H1 (cell line): ENCODE data around the gene SWT1. TPM values are rescaled to one million over a fixed set of nuclear protein-coding genes. Genes with fewer than 3 reads are reported as not detected.
"Not testable (repeated sequence)": the region's sequence is repeated elsewhere in the genome, so short reads cannot be mapped to it uniquely, and the experiment has no call there.

Source experiments
- CTCF ChIA-PET: fragments of 300-600 bp; sonication (Branson Sonifier 250); formaldehyde crosslinking; loops from one replicate; lab custom pipeline; 2021; ENCODE audit not compliant: partially characterized antibody; lab: Charles Lee
- POLR2A ChIA-PET: fragments of 300-600 bp; sonication (Branson Sonifier 250); formaldehyde crosslinking; loops from one replicate; lab custom pipeline; 2021; ENCODE audit warnings: inconsistent platforms; ENCODE audit not compliant: partially characterized antibody; lab: Charles Lee
- DNase-seq, 2 experiments: peaks; one replicate each; pipeline versions ENCODE4 v3.0.0 to v3.0.0-alpha.2; 2010 to 2022; ENCODE audit warnings: low spot score in 2 of 2, low read depth in 1 of 2, mixed read lengths in 1 of 2
- FAIRE-seq: peaks from 2 replicates; lab custom pipeline; 2011; peaks lifted over from hg19 to GRCh38; lab: Jason Lieb, UNC
- H2AFZ ChIP-seq: 2 replicates; pipeline ENCODE4 v1.8.1; 2012; ENCODE audit warnings: low read length, inconsistent platforms
- H2AK5ac ChIP-seq: 2 replicates; pipeline ENCODE4 v1.6.1; 2013; ENCODE audit warnings: low read depth, low read length
- H2BK120ac ChIP-seq: replicated peaks from 2 replicates; pipeline ENCODE3; 2013; ENCODE audit warnings: low read depth, low read length, inconsistent platforms
- H2BK12ac ChIP-seq: 2 replicates; pipeline ENCODE4 v1.6.1; 2013; ENCODE audit warnings: low read depth, low read length
- H2BK15ac ChIP-seq: 2 replicates; pipeline ENCODE4 v1.6.1; 2013; ENCODE audit warnings: low read length
- H2BK20ac ChIP-seq: 2 replicates; pipeline ENCODE4 v1.6.1; 2013; ENCODE audit warnings: low read length
- H2BK5ac ChIP-seq: 2 replicates; pipeline ENCODE4 v1.6.1; 2013; ENCODE audit warnings: low read depth, low read length
- H3K14ac ChIP-seq: 2 replicates; pipeline ENCODE4 v1.6.1; 2013; ENCODE audit warnings: inconsistent platforms; ENCODE audit not compliant: insufficient read length
- H3K18ac ChIP-seq: 2 replicates; pipeline ENCODE4 v1.6.1; 2013; ENCODE audit warnings: low read length; ENCODE audit errors: extremely low read depth
- H3K23ac ChIP-seq: 2 replicates; pipeline ENCODE4 v1.6.1; 2013; ENCODE audit warnings: inconsistent platforms; ENCODE audit not compliant: insufficient read length
- H3K23me2 ChIP-seq: 2 replicates; pipeline ENCODE4 v1.6.1; 2013; ENCODE audit warnings: low read depth, low read length
- H3K27ac ChIP-seq: 2 replicates; pipeline ENCODE4 v1.6.1; 2011; ENCODE audit warnings: low read depth, low read length, inconsistent platforms
- H3K27me3 ChIP-seq, 4 experiments: replicated peaks in 1 of 4; 1 replicate in 1 of 4; 2 replicates in 3 of 4; pipeline versions ENCODE4 v1.6.1 to v1.8.1; 2011 to 2013; ENCODE audit warnings: low read length in 3 of 4, mild to moderate bottlenecking in 3 of 4, inconsistent platforms in 2 of 4, mixed read lengths in 2 of 4, moderate library complexity in 1 of 4; ENCODE audit not compliant: control insufficient read depth in 3 of 4, insufficient read depth in 3 of 4; ENCODE audit errors: extremely low read depth in 1 of 4
- H3K36me3 ChIP-seq, 4 experiments: 2 replicates each; pipeline versions ENCODE4 v1.6.1 to v1.8.1; 2011 to 2013; ENCODE audit warnings: mild to moderate bottlenecking in 4 of 4, low read length in 3 of 4, moderate library complexity in 2 of 4, control low read depth in 1 of 4, inconsistent platforms in 1 of 4; ENCODE audit not compliant: insufficient read depth in 4 of 4, control insufficient read depth in 2 of 4
- H3K4ac ChIP-seq: replicated peaks from 2 replicates; pipeline ENCODE3; 2013; ENCODE audit warnings: low read length, low read depth, mixed read lengths, inconsistent platforms; ENCODE audit not compliant: insufficient read length
- H3K4me1 ChIP-seq, 4 experiments: replicated peaks in 1 of 4; 1 replicate in 1 of 4; 2 replicates in 3 of 4; pipeline versions ENCODE4 v1.6.1 to v1.8.1; 2011 to 2013; ENCODE audit warnings: low read length in 3 of 4, inconsistent platforms in 2 of 4, mixed read lengths in 1 of 4; ENCODE audit not compliant: insufficient read depth in 4 of 4, control insufficient read depth in 3 of 4
- H3K4me2 ChIP-seq, 2 experiments: 2 replicates each; pipeline versions ENCODE4 v1.6.1 to v1.8.1; 2011 to 2013; ENCODE audit warnings: low read depth in 2 of 2, low read length in 2 of 2, control low read depth in 1 of 2, inconsistent platforms in 1 of 2, mild to moderate bottlenecking in 1 of 2; ENCODE audit not compliant: insufficient read depth in 1 of 2
- H3K4me3 ChIP-seq, 4 experiments: fragments of 200-600, 300-600 bp in 1 of 4; sonication (generic), shearing (Covaris generic), sonication (Bioruptor Twin) in 1 of 4; 2 replicates each; pipeline versions ENCODE4 v1.5.1 to v1.8.1; 2011 to 2016; ENCODE audit warnings: low read length in 4 of 4, low read depth in 3 of 4, control low read depth in 2 of 4, inconsistent platforms in 2 of 4, mild to moderate bottlenecking in 2 of 4, mixed read lengths in 1 of 4, moderate library complexity in 1 of 4; ENCODE audit not compliant: insufficient read depth in 2 of 4; ENCODE audit errors: extremely low read depth in 1 of 4
- H3K56ac ChIP-seq: replicated peaks from 2 replicates; pipeline ENCODE3; 2013; ENCODE audit warnings: low read depth, mild to moderate bottlenecking, mixed read lengths, low read length, inconsistent platforms; ENCODE audit not compliant: insufficient read length
- H3K79me1 ChIP-seq: 2 replicates; pipeline ENCODE4 v1.6.1; 2013; ENCODE audit warnings: low read depth, low read length, control low read depth
- H3K79me2 ChIP-seq, 2 experiments: 2 replicates each; pipeline versions ENCODE4 v1.6.1 to v1.8.1; 2012 to 2013; ENCODE audit warnings: low read length in 2 of 2, mild to moderate bottlenecking in 2 of 2, inconsistent platforms in 1 of 2; ENCODE audit not compliant: insufficient read depth in 2 of 2, control insufficient read depth in 1 of 2
- H3K9ac ChIP-seq, 4 experiments: replicated peaks in 1 of 4; 1 replicate in 1 of 4; 2 replicates in 3 of 4; pipeline versions ENCODE4 v1.6.1 to v1.8.1; 2011 to 2013; ENCODE audit warnings: low read depth in 3 of 4, low read length in 3 of 4, control low read depth in 2 of 4, mild to moderate bottlenecking in 2 of 4, moderate library complexity in 2 of 4, inconsistent platforms in 1 of 4; ENCODE audit errors: extremely low read depth in 1 of 4
- H3K9me3 ChIP-seq, 2 experiments: 2 replicates each; pipeline versions ENCODE4 v1.6.1 to v1.8.1; 2012 to 2013; ENCODE audit warnings: mild to moderate bottlenecking in 2 of 2, moderate library complexity in 2 of 2, control low read depth in 1 of 2, inconsistent platforms in 1 of 2, low read depth in 1 of 2, low read length in 1 of 2, mixed read lengths in 1 of 2; ENCODE audit not compliant: insufficient read depth in 2 of 2
- H4K20me1 ChIP-seq, 2 experiments: replicated peaks in 1 of 2; 2 replicates each; pipeline versions ENCODE3 to v1.8.1; 2011 to 2013; ENCODE audit warnings: inconsistent platforms in 2 of 2, low read length in 2 of 2, mild to moderate bottlenecking in 1 of 2; ENCODE audit not compliant: insufficient read depth in 2 of 2, control insufficient read depth in 1 of 2
- H4K5ac ChIP-seq: 2 replicates; pipeline ENCODE4 v1.6.1; 2013; ENCODE audit warnings: low read length, low read depth, mixed read lengths, inconsistent platforms; ENCODE audit not compliant: insufficient read length
- H4K8ac ChIP-seq: 2 replicates; pipeline ENCODE4 v1.8.0; 2013; ENCODE audit warnings: mild to moderate bottlenecking, moderate library complexity, low read length, inconsistent platforms; ENCODE audit not compliant: insufficient read depth; ENCODE audit errors: extremely low read depth
- H4K91ac ChIP-seq: replicated peaks from 2 replicates; pipeline ENCODE3; 2013; ENCODE audit warnings: low read length, mixed read lengths, inconsistent platforms; ENCODE audit not compliant: insufficient read length
- TBP ChIP-seq: IDR thresholded peaks from 2 replicates; pipeline ENCODE4 v1.6.1; 2011; ENCODE audit warnings: low read depth, low read length, improper control_type of control experiment
- WGBS, 2 experiments: shearing (Covaris generic) in 1 of 2; methylation state at CpG; one replicate each; pipeline versions ENCODE4 v1.1.6 to v1.1.7; 2013 to 2015; ENCODE audit warnings: low lambda C conversion rate in 2 of 2, mixed read lengths in 2 of 2, inconsistent platforms in 1 of 2, low coverage in 1 of 2, missing lambda C conversion rate in 1 of 2; ENCODE audit not compliant: insufficient replicate concordance in 2 of 2, insufficient coverage in 1 of 2, insufficient read length in 1 of 2; ENCODE audit errors: extremely low coverage in 1 of 2, missing lambda C conversion rate in 1 of 2; 5-methylcytosine and 5-hydroxymethylcytosine counted together
- polyA plus RNA-seq, 7 experiments: library from polyadenylated mRNA; depleted of rRNA in 3 of 7; stranded (reverse) in 5 of 7; unstranded in 2 of 7; fragments of >200 nt in 5 of 7; fragments of 200-250 nt in 2 of 7; gene quantifications; 1 replicate in 5 of 7; 2 replicates in 1 of 7; 4 replicates in 1 of 7; pipeline versions ENCODE4 v1.2.1 to v1.2.3, GENCODE V29; 2011 to 2013; ENCODE audit warnings: missing spikeins in 2 of 7, mixed read lengths in 2 of 7
- total RNA-seq: library from RNA; stranded (reverse); fragmentation: NEBNext Ultra II Directional; extraction: Animal tissue kit (Norgen Biotek cat#: 25700); gene quantifications from 2 replicates; pipeline ENCODE4 v1.2.1, GENCODE V29; 2021

SWT1 gene
- total and polyA plus RNA-seq, 2 of the 8 experiments (the other 6 are each of a cell fraction or from before 2014, with no cell fraction given), result 1.4 to 6.2 TPM

DNA sequence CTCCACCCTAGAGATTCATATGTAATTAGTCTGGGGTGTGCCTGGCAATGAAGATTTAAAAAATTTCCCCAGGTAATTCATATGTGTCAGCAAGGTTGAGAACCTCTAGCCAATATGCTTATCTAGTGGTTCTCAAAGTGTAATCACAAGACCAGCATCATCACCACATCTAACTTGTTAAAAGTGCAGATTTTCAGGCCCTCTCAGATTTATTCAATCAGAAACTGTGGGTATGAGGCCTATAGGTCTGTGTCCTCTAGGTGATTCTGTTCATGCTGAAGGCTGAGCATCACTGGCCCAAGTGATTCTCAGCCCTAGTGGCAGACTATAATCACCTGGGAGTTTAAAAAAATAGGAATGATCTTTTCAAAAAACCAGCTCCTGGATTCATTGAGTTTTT is 75.9 kb downstream of the SWT1 start:
- no peak overlapping the region for H3K9ac ChIP-seq
- H2BK20ac ChIP-seq, result no peak overlapping the region
- no peaks in the 10 kb centered on the region for H3K23me2 ChIP-seq
- H3K56ac ChIP-seq, result no peak overlapping the region
- no peak overlapping the region for H2AFZ ChIP-seq
- H3K79me2 ChIP-seq, result no peaks in the 10 kb centered on the region
- POLR2A ChIA-PET, result no interaction called here
- no peak overlapping the region for H4K5ac ChIP-seq
- no peaks in the 10 kb centered on the region for H3K36me3 ChIP-seq
- H4K8ac ChIP-seq, result no peak overlapping the region
- H3K79me1 ChIP-seq, result no peaks in the 10 kb centered on the region
- DNase-seq (no peak), FAIRE-seq (no peak)
- H3K4me2 ChIP-seq, result no peak overlapping the region
- no peak overlapping the region for H3K18ac ChIP-seq
- CTCF ChIA-PET, result interaction anchor here (1.0 to 1.2 kb wide), 3 partner anchors 13 to 67 kb away, joined by 3 read pairs; no protein-coding TSS in a partner anchor
- no peak overlapping the region for H2BK12ac ChIP-seq
- no peaks in the 10 kb centered on the region for H3K4me1 ChIP-seq
- no peak overlapping the region for H3K14ac ChIP-seq
- no peak overlapping the region for H3K4me3 ChIP-seq
- no peak overlapping the region for H4K91ac ChIP-seq
- H3K9me3 ChIP-seq, result no peaks in the 10 kb centered on the region
- no peaks in the 10 kb centered on the region for H4K20me1 ChIP-seq
- no peak overlapping the region for H3K23ac ChIP-seq
- H3K27ac ChIP-seq, result no peak overlapping the region
- no peak overlapping the region for H2BK5ac ChIP-seq
- no peak for TF ChIP-seq TBP
- TF ChIP-seq, all 59 proteins: peak for 0
- Histone ChIP-seq H2BK120ac (no peak overlapping the region), H2AK5ac (no peak overlapping the region), H2BK15ac (no peak overlapping the region), H3K4ac (no peak overlapping the region), H3K27me3 (no peaks in the 10 kb centered on the region)

DNA sequence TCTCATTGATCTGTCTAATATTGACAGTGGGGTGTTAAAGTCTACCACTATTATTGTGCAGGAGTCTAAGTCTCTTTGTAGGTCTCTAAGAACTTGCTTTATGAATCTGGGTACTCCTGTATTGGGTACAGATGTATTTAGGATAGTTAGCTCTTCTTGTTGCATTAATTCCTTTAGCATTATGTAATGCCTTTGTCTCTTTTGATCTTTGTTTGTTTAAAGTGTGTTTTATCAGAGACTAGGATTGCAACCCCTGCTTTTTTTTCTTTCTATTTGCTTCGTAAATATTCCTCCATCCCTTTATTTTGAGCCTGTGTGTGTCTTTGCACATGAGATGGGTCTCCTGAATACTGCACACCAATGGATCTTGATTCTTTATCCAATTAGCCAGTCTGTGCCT is 77.2 kb downstream of the SWT1 start:
- H3K4me1 ChIP-seq, DNase-seq, H3K9me3 ChIP-seq, POLR2A ChIA-PET, H2AK5ac ChIP-seq, H2BK12ac ChIP-seq, H3K18ac ChIP-seq, FAIRE-seq, H3K36me3 ChIP-seq, H3K27ac ChIP-seq, H2BK15ac ChIP-seq, H3K56ac ChIP-seq, H3K4me3 ChIP-seq, H3K14ac ChIP-seq, H3K4ac ChIP-seq, H4K5ac ChIP-seq, H3K79me2 ChIP-seq, H3K23me2 ChIP-seq, H3K9ac ChIP-seq, H3K4me2 ChIP-seq, H2BK120ac ChIP-seq, H3K23ac ChIP-seq, H2BK5ac ChIP-seq, H3K79me1 ChIP-seq, H2AFZ ChIP-seq, H4K20me1 ChIP-seq, H2BK20ac ChIP-seq, H4K8ac ChIP-seq, H4K91ac ChIP-seq, H3K27me3 ChIP-seq: not testable (repeated sequence)
- CTCF ChIA-PET, result interaction anchor here (2.1 to 2.8 kb wide), 2 partner anchors 10 to 64 kb away, joined by 6 to 8 read pairs; no protein-coding TSS in a partner anchor
- 92% methylated on average over 1 of the region's 1 CpG; no CpG with 5 or more reads in 1 of the 2 experiments for WGBS, 2 experiments
